K562 (cell line): Measurements from ENCODE around the gene CTSH. TPM values are rescaled to one million over a fixed set of nuclear protein-coding genes. Genes with fewer than 3 reads are reported as not detected.
A peak's percentile ranks its signal among the peaks of the same experiment; 100 is the strongest.

Experiments used
- ARID1B ChIP-seq: fragments of 450-650 bp; IDR thresholded peaks from 2 replicates; pipeline ENCODE4 v1.6.1; 2016; ENCODE audit warnings: antibody characterized with exemption, mild to moderate bottlenecking, inconsistent platforms
- CBX2 ChIP-seq: fragments of 200-600 bp; sonication (generic); IDR thresholded peaks from one replicate; pipeline ENCODE4 v1.6.1; 2012; ENCODE audit warnings: mild to moderate bottlenecking, low read length, inconsistent platforms; ENCODE audit not compliant: insufficient read depth, poor library complexity, severe bottlenecking
- CCAR2 ChIP-seq: fragments of 200-400 bp; formaldehyde crosslinking; IDR thresholded peaks from 2 replicates; pipeline ENCODE4 v1.6.1; 2017; ENCODE audit warnings: mild to moderate bottlenecking, low read depth, low read length
- DNMT1 ChIP-seq: fragments of 450-650 bp; IDR thresholded peaks from 2 replicates; pipeline ENCODE4 v1.6.1; 2016; ENCODE audit warnings: antibody characterized with exemption, mild to moderate bottlenecking
- EHMT2 ChIP-seq: fragments of 450-650 bp; IDR thresholded peaks from 2 replicates; pipeline ENCODE4 v1.6.1; 2018; ENCODE audit warnings: antibody characterized with exemption
- GABPA ChIP-seq: fragments of 200-800 bp; sonication (Bioruptor generic); conservative IDR thresholded peaks from 2 replicates; pipeline ENCODE4 v1.6.1; 2016; ENCODE audit warnings: low read depth, missing genetic modification characterization, missing compliant biosample characterization
- GABPB2 ChIP-seq: fragments of 250-450 bp; sonication (Bioruptor Pico); conservative IDR thresholded peaks from 2 replicates; pipeline ENCODE4 v1.5.1; 2021; ENCODE audit warnings: mild to moderate bottlenecking
- HINFP ChIP-seq: fragments of 450-650 bp; conservative IDR thresholded peaks from 2 replicates; pipeline ENCODE4 v1.6.1; 2016; ENCODE audit warnings: missing genetic modification characterization, low read depth, mild to moderate bottlenecking, control low read depth, missing compliant biosample characterization
- HNRNPL ChIP-seq: fragments of 200-400 bp; formaldehyde crosslinking; IDR thresholded peaks from 2 replicates; pipeline ENCODE4 v1.6.1; 2017; ENCODE audit warnings: low read depth, mild to moderate bottlenecking, low read length
- NCOR1 ChIP-seq: fragments of 450-650 bp; IDR thresholded peaks from 2 replicates; pipeline ENCODE4 v1.6.1; 2016; ENCODE audit warnings: mild to moderate bottlenecking, moderate library complexity
- PCBP1 ChIP-seq: fragments of 200-400 bp; formaldehyde crosslinking; IDR thresholded peaks from 2 replicates; pipeline ENCODE4 v1.6.1; 2018; ENCODE audit warnings: mild to moderate bottlenecking, low read depth, low read length; ENCODE audit not compliant: poor library complexity, severe bottlenecking
- RBBP5 ChIP-seq: fragments of 200-600 bp; sonication (generic); IDR thresholded peaks from 2 replicates; pipeline ENCODE4 v1.6.1; 2012; ENCODE audit warnings: borderline replicate concordance, mild to moderate bottlenecking, low read length, control low read depth, inconsistent platforms; ENCODE audit not compliant: insufficient read depth, poor library complexity, severe bottlenecking
- STAT5A ChIP-seq: IDR thresholded peaks from 2 replicates; pipeline ENCODE4 v1.6.1; 2012; ENCODE audit warnings: low read length, inconsistent platforms, borderline replicate concordance
- ZBTB26 ChIP-seq: fragments of 450-650 bp; formaldehyde crosslinking; IDR thresholded peaks from 2 replicates; pipeline ENCODE4 v1.4.0; 2022; ENCODE audit warnings: missing genetic modification characterization
- ZFP1 ChIP-seq: fragments of 450-650 bp; formaldehyde crosslinking; IDR thresholded peaks from 2 replicates; pipeline ENCODE4 v1.4.0; 2020; ENCODE audit warnings: mild to moderate bottlenecking, mixed read lengths
- ZKSCAN1 ChIP-seq: fragments of 150-350 bp; IDR thresholded peaks from 2 replicates; pipeline ENCODE4 v1.6.1; 2016; ENCODE audit warnings: low read depth, low read length
- ZNF232 ChIP-seq: sonication (generic); formaldehyde crosslinking; IDR thresholded peaks from 2 replicates; pipeline ENCODE4 v1.8.0; 2022; ENCODE audit warnings: mild to moderate bottlenecking, missing genetic modification reagents
- ZNF518B ChIP-seq: fragments of 250-450 bp; sonication (Bioruptor Pico); IDR thresholded peaks from 2 replicates; pipeline ENCODE4 v1.5.0; 2021; ENCODE audit warnings: mild to moderate bottlenecking, moderate library complexity
- ZNF644 ChIP-seq: fragments of 200-800 bp; sonication (Bioruptor generic); IDR thresholded peaks from 2 replicates; pipeline ENCODE4 v1.6.1; 2016; ENCODE audit warnings: low read depth, missing genetic modification characterization, missing compliant biosample characterization
- polyA plus RNA-seq, 8 experiments: library from polyadenylated mRNA; depleted of rRNA in 4 of 8; stranded (reverse) in 5 of 8; unstranded in 3 of 8; fragments of >200 nt; fragmentation: Nextera tagmentation in 2 of 8; fragmentation: Illumina TruSeq in 1 of 8; extraction: Ambion mirVana in 2 of 8; extraction: Trizol in 1 of 8; gene quantifications; 2 replicates each; pipeline versions ENCODE4 v1.2.1 to v1.2.3, GENCODE V29; 2011 to 2014; ENCODE audit warnings: inconsistent platforms in 1 of 8, missing spikeins in 1 of 8
- total RNA-seq, 7 experiments: library from RNA; depleted of rRNA in 6 of 7; stranded (reverse); fragments of >200 nt in 6 of 7; fragmentation: Illumina TruSeq in 2 of 7; extraction: Trizol in 2 of 7; gene quantifications; 2 replicates each; pipeline versions ENCODE4 v1.2.1 to v1.2.3, GENCODE V29; 2011 to 2021; ENCODE audit warnings: low replicate concordance in 1 of 7
- TF ChIP-seq, protein P1 (sequence below): fragments of 450-650 bp; formaldehyde crosslinking; IDR thresholded peaks from 2 replicates; pipeline ENCODE4 v1.4.0; 2020; ENCODE audit warnings: mild to moderate bottlenecking, moderate library complexity

CTSH gene
- total and polyA plus RNA-seq, 9 of the 15 experiments (the other 6 are each of a cell fraction or from before 2014, with no cell fraction given): 15.0 to 462 (median 173) TPM

- no peak; the same call in 1 of the 2 replicates for TF ChIP-seq ARID1B
- no peak for TF ChIP-seq HINFP (tag)
- no peak for TF ChIP-seq EHMT2
- TF ChIP-seq, protein P1, sequence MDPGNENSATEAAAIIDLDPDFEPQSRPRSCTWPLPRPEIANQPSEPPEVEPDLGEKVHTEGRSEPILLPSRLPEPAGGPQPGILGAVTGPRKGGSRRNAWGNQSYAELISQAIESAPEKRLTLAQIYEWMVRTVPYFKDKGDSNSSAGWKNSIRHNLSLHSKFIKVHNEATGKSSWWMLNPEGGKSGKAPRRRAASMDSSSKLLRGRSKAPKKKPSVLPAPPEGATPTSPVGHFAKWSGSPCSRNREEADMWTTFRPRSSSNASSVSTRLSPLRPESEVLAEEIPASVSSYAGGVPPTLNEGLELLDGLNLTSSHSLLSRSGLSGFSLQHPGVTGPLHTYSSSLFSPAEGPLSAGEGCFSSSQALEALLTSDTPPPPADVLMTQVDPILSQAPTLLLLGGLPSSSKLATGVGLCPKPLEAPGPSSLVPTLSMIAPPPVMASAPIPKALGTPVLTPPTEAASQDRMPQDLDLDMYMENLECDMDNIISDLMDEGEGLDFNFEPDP (CRISPR knock-in tag): no peak
- no peak for TF ChIP-seq CCAR2
- TF ChIP-seq ZKSCAN1: peak; percentile 23; the same call in 1 of the 2 replicates
- TF ChIP-seq DNMT1: no peak
- peak; percentile 76 for TF ChIP-seq GABPA
- no peak for TF ChIP-seq HNRNPL
- peak; percentile 77 for TF ChIP-seq ZNF644 (tag)
- no peak for TF ChIP-seq STAT5A
- TF ChIP-seq RBBP5: peak; percentile 79
- TF ChIP-seq ZNF518B: no peak
- no peak for TF ChIP-seq ZFP1 (CRISPR knock-in tag)
- 0 out of 2 replicates have a peak, but pooled peaks have one; percentile 1 for TF ChIP-seq NCOR1
- TF ChIP-seq PCBP1: peak; percentile 45
- no peak for TF ChIP-seq CBX2
- no peak; the same call in 1 of the 2 replicates for TF ChIP-seq ZNF232 (CRISPR knock-in tag)
- no peak for TF ChIP-seq GABPB2 (CRISPR knock-in tag)
- 0 out of 2 replicates have a peak, but pooled peaks have one; percentile 34 for TF ChIP-seq ZBTB26 (CRISPR knock-in tag)
Observed at GRCh38 chr15:78872972-78873792, 71.7 kb downstream of the CTSH start (continued).
